Astrocyte of the spinal cord (primary cell): ENCODE measurements around the gene SLC25A24.
"Not testable (repeated sequence)": the region's sequence is repeated elsewhere in the genome, so short reads cannot be mapped to it uniquely, and the experiment has no call there.

Experiments
- DNase-seq: peaks from one replicate; pipeline ENCODE4 v3.0.0; 2011; ENCODE audit warnings: low read depth, low spot score
- H3K4me3 ChIP-seq: 2 replicates; pipeline ENCODE4 v1.5.1; 2011; ENCODE audit warnings: low read depth, mild to moderate bottlenecking, low read length, moderate library complexity
- CTCF ChIP-seq: IDR thresholded peaks from 2 replicates; pipeline ENCODE4 v1.5.1; 2012; ENCODE audit warnings: low read depth, mild to moderate bottlenecking, low read length, inconsistent platforms
- in situ Hi-C: cut with HindIII; loops from 2 replicates; pipeline ENCODE4 v1.10.0; 2017; ENCODE audit warnings: low sequenced_read_pairs

SLC25A24 gene

DNA sequence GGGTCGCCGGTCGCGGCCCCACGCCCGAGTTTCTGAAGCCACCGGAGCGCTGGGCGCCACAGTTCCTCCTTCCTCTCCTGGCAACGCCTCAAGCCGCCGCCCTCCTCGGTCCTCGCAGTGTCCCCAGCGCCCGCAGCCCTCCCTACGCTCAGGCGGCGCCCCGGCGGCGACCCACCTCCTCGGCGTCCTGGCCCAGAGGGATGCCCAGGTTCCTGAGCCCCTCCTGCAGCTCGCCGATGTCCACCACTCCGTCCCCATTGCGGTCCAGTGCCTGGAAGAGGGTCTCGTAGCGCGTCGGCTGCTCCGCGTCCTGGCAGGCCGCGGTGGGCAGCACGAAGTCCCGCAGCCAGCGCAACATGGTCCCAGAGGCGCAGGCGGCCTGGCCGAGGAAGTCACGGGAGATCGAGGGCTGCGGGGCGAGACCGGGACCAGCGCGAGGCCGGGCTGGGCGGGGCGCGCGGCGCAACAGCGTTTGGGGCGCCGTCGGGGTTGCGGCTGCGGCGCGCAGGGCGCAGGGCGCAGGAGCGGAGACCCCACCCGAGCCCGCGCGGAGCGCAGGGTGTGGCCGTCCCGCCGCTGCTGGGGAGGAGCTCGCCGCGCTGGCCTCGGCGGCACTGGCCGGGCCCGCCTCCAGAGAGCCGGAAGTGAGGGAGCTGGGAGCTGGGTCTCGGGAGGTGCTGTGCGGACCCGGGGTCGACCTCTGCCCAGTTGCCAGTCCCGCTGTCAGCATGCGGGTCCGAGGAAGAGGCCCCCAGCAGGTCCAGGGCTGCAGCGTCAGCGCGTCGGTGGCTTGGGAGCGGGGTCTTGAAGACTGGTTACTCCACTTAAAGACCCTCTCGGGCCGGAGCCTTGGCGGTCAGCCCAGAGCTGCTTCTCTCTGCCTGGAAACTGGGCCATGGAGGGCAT is at the start of gene SLC25A24:
Gene SLC25A24 (minus strand): TSS at position 563 of the 906 bp plus-strand sequence. CDS start 205 bp downstream, at position 358.
- TF ChIP-seq CTCF: no peak
- in situ Hi-C loops: no loop called here
- peak within 1 kb of the TSS; percentile 81 for H3K4me3 ChIP-seq
- DNase-seq: peak; percentile 79

DNA sequence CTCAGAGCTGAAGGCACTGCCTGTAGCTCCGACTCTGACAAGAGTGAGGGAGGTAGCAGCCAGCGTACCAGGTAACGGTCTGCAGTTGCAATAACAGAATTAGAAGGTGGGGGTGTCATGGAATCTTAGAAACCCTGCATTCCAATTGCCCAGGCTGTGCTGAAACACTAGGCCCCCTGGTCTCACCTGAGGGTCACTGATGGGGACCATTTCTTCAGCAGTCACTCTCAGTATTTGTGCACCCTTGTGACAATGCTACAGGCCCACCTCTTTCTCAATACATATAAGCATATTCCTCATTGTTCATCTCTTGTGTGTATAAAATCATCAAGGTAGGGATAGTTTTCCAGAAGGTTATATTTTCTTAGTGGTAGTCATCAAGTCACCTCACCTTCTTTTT is 43.8 kb upstream of the SLC25A24 start, which contains the start of gene NBPF4:
Gene NBPF4 (minus strand): TSS at position 101 of the 400 bp plus-strand sequence. CDS start 315 bp downstream, outside the sequence.
- DNase-seq, in situ Hi-C loops, H3K4me3 ChIP-seq: not testable (repeated sequence)

GRCh38 chr1:108239426-108239825 is 39.3 kb upstream of the SLC25A24 start:
- DNase-seq, H3K4me3 ChIP-seq, in situ Hi-C loops: not testable (repeated sequence)

- in situ Hi-C loops, H3K4me3 ChIP-seq, DNase-seq: not testable (repeated sequence)
Measured at GRCh38 chr1:108235308-108235707, 35.2 kb upstream of the SLC25A24 start.

DNA sequence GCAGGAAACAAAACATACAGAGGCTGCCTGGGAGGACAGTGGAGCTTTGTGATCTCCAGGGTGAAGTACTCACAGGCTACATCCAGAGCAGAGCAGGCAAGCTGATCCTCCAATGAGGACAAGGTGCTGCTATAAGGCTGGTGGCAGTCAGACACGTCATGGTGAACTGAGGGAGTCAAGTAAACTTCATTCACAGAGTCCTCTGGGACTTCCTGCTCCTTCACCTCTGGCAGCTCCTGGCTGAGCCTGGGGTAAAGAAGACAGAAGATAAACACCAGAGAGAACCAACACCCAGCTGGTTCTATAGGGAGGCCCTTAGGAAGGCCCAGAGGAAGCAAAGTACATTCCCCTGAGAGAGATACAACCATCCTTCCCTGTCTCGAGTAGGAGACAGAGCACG is 32.0 kb upstream of the SLC25A24 start:
- H3K4me3 ChIP-seq, DNase-seq, in situ Hi-C loops: not testable (repeated sequence)

DNA sequence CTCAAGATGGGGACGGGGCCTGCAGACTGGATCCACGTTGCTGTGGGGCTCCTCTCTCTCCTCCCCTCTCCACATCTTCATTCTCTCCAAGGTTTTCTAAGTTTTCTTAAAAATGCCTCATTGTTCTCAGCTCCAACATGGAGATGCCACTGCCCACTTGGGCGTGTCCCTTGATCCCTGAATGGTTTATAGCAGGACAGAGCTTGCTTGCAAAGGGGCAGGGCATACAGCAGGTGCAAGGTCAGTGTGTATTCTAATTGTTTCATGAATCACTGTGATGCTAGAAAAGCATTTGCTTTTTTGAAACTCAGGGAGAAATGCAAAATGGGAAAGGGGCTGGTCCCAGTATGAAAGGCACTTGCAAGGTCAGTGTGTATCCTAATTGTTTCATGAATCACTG is 29.8 kb upstream of the SLC25A24 start:
- in situ Hi-C loops, H3K4me3 ChIP-seq, DNase-seq: not testable (repeated sequence)

DNA sequence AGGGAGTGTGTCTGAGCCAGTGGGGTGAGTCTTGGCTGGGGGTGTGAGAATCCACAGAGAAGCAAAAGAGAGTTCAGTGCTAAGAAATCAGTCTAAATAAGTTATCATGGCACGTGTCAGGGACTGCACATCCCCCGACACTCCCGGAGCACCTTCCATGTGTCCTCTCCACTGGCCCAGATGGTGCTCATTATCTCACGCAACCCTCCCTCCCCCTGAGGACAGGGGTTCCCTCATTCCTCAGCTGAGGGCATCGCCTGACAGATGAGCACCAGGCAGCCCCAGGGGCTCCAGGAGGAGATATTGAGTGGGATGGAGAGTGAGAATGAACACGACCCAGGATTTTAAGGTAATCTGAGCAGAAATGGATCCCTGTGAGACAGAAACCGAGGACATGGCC is 27.6 kb upstream of the SLC25A24 start:
- DNase-seq, H3K4me3 ChIP-seq, in situ Hi-C loops: not testable (repeated sequence)

DNA sequence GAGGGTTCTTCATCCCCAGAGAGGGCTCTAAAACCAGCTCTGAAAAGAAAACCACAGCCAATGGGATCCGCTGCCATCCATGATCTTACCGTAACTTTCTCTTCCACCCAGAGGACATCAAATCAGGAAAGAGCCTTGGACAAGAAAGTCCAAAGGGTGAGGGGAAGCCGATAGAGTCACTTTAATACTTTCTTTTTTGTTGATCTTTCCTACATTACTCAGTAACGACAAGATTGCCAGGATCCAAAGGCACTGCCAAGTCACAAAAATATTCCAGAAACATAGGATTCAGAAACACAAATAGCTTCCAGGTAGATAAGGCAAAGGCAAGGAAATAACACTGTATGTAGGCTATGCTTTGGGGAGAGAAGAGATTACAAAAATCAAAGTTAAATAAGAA is 26.7 kb upstream of the SLC25A24 start:
- in situ Hi-C loops, DNase-seq, H3K4me3 ChIP-seq: not testable (repeated sequence)

- DNase-seq, in situ Hi-C loops, H3K4me3 ChIP-seq: not testable (repeated sequence)
Measured at GRCh38 chr1:108223226-108223625, 23.1 kb upstream of the SLC25A24 start.

DNA sequence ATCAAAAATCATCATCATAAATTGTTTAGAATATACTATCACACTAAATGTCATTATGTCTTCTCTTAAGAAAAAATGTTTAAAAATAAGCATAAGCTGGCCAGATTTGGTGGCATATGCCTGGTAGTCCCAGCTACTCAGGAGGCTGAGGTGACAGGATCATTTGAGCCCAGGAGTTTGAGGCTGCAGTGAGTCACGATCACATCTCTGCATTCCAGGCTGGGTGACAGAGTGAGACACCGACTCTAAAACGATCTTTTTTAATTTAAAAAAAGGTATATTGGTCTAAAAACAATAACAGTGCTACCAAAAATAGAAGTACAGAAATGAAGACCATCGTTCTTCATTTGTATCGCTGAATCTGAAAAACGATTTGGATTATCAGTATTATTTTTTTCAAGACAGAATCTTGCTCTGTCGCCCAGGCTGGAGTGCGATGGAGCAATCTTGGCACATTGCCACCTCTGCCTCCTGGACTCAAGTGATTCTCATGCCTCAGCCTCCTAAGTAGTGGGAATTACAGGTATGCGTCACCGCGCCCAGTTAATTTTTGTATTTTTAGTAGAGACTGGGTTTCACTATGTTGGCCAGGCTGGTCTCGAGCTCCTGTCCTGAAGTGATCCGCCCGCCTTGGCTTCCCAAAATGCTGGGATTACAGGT is 17.5 kb upstream of the SLC25A24 start:
- DNase-seq, H3K4me3 ChIP-seq, in situ Hi-C loops: not testable (repeated sequence)

- DNase-seq, in situ Hi-C loops, H3K4me3 ChIP-seq: not testable (repeated sequence)
Measured at GRCh38 chr1:108217007-108217406, 16.9 kb upstream of the SLC25A24 start.

GRCh38 chr1:108216028-108216890 is 16.1 kb upstream of the SLC25A24 start:
- H3K4me3 ChIP-seq, DNase-seq, in situ Hi-C loops: not testable (repeated sequence)
